H1 (cell line): ENCODE data around the gene ZBTB7B. TPM values are rescaled to one million over a fixed set of nuclear protein-coding genes. Genes with fewer than 3 reads are reported as not detected.

Experiments
- CTCF ChIA-PET: fragments of 300-600 bp; sonication (Branson Sonifier 250); formaldehyde crosslinking; loops from one replicate; lab custom pipeline; 2021; ENCODE audit not compliant: partially characterized antibody; lab: Charles Lee
- POLR2A ChIA-PET: fragments of 300-600 bp; sonication (Branson Sonifier 250); formaldehyde crosslinking; loops from one replicate; lab custom pipeline; 2021; ENCODE audit warnings: inconsistent platforms; ENCODE audit not compliant: partially characterized antibody; lab: Charles Lee
- DNase-seq, 2 experiments: peaks; one replicate each; pipeline versions ENCODE4 v3.0.0 to v3.0.0-alpha.2; 2010 to 2022; ENCODE audit warnings: low spot score in 2 of 2, low read depth in 1 of 2, mixed read lengths in 1 of 2
- FAIRE-seq: peaks from 2 replicates; lab custom pipeline; 2011; peaks lifted over from hg19 to GRCh38; lab: Jason Lieb, UNC
- H2AFZ ChIP-seq: 2 replicates; pipeline ENCODE4 v1.8.1; 2012; ENCODE audit warnings: low read length, inconsistent platforms
- H2AK5ac ChIP-seq: 2 replicates; pipeline ENCODE4 v1.6.1; 2013; ENCODE audit warnings: low read depth, low read length
- H2BK120ac ChIP-seq: replicated peaks from 2 replicates; pipeline ENCODE3; 2013; ENCODE audit warnings: low read depth, low read length, inconsistent platforms
- H2BK12ac ChIP-seq: 2 replicates; pipeline ENCODE4 v1.6.1; 2013; ENCODE audit warnings: low read depth, low read length
- H2BK15ac ChIP-seq: 2 replicates; pipeline ENCODE4 v1.6.1; 2013; ENCODE audit warnings: low read length
- H2BK20ac ChIP-seq: 2 replicates; pipeline ENCODE4 v1.6.1; 2013; ENCODE audit warnings: low read length
- H2BK5ac ChIP-seq: 2 replicates; pipeline ENCODE4 v1.6.1; 2013; ENCODE audit warnings: low read depth, low read length
- H3K14ac ChIP-seq: 2 replicates; pipeline ENCODE4 v1.6.1; 2013; ENCODE audit warnings: inconsistent platforms; ENCODE audit not compliant: insufficient read length
- H3K18ac ChIP-seq: 2 replicates; pipeline ENCODE4 v1.6.1; 2013; ENCODE audit warnings: low read length; ENCODE audit errors: extremely low read depth
- H3K23ac ChIP-seq: 2 replicates; pipeline ENCODE4 v1.6.1; 2013; ENCODE audit warnings: inconsistent platforms; ENCODE audit not compliant: insufficient read length
- H3K23me2 ChIP-seq: 2 replicates; pipeline ENCODE4 v1.6.1; 2013; ENCODE audit warnings: low read depth, low read length
- H3K27ac ChIP-seq: 2 replicates; pipeline ENCODE4 v1.6.1; 2011; ENCODE audit warnings: low read depth, low read length, inconsistent platforms
- H3K27me3 ChIP-seq, 4 experiments: replicated peaks in 1 of 4; 1 replicate in 1 of 4; 2 replicates in 3 of 4; pipeline versions ENCODE4 v1.6.1 to v1.8.1; 2011 to 2013; ENCODE audit warnings: low read length in 3 of 4, mild to moderate bottlenecking in 3 of 4, inconsistent platforms in 2 of 4, mixed read lengths in 2 of 4, moderate library complexity in 1 of 4; ENCODE audit not compliant: control insufficient read depth in 3 of 4, insufficient read depth in 3 of 4; ENCODE audit errors: extremely low read depth in 1 of 4
- H3K36me3 ChIP-seq, 4 experiments: 2 replicates each; pipeline versions ENCODE4 v1.6.1 to v1.8.1; 2011 to 2013; ENCODE audit warnings: mild to moderate bottlenecking in 4 of 4, low read length in 3 of 4, moderate library complexity in 2 of 4, control low read depth in 1 of 4, inconsistent platforms in 1 of 4; ENCODE audit not compliant: insufficient read depth in 4 of 4, control insufficient read depth in 2 of 4
- H3K4ac ChIP-seq: replicated peaks from 2 replicates; pipeline ENCODE3; 2013; ENCODE audit warnings: low read length, low read depth, mixed read lengths, inconsistent platforms; ENCODE audit not compliant: insufficient read length
- H3K4me1 ChIP-seq, 4 experiments: replicated peaks in 1 of 4; 1 replicate in 1 of 4; 2 replicates in 3 of 4; pipeline versions ENCODE4 v1.6.1 to v1.8.1; 2011 to 2013; ENCODE audit warnings: low read length in 3 of 4, inconsistent platforms in 2 of 4, mixed read lengths in 1 of 4; ENCODE audit not compliant: insufficient read depth in 4 of 4, control insufficient read depth in 3 of 4
- H3K4me2 ChIP-seq, 2 experiments: 2 replicates each; pipeline versions ENCODE4 v1.6.1 to v1.8.1; 2011 to 2013; ENCODE audit warnings: low read depth in 2 of 2, low read length in 2 of 2, control low read depth in 1 of 2, inconsistent platforms in 1 of 2, mild to moderate bottlenecking in 1 of 2; ENCODE audit not compliant: insufficient read depth in 1 of 2
- H3K4me3 ChIP-seq, 4 experiments: fragments of 200-600, 300-600 bp in 1 of 4; sonication (generic), shearing (Covaris generic), sonication (Bioruptor Twin) in 1 of 4; 2 replicates each; pipeline versions ENCODE4 v1.5.1 to v1.8.1; 2011 to 2016; ENCODE audit warnings: low read length in 4 of 4, low read depth in 3 of 4, control low read depth in 2 of 4, inconsistent platforms in 2 of 4, mild to moderate bottlenecking in 2 of 4, mixed read lengths in 1 of 4, moderate library complexity in 1 of 4; ENCODE audit not compliant: insufficient read depth in 2 of 4; ENCODE audit errors: extremely low read depth in 1 of 4
- H3K56ac ChIP-seq: replicated peaks from 2 replicates; pipeline ENCODE3; 2013; ENCODE audit warnings: low read depth, mild to moderate bottlenecking, mixed read lengths, low read length, inconsistent platforms; ENCODE audit not compliant: insufficient read length
- H3K79me1 ChIP-seq: 2 replicates; pipeline ENCODE4 v1.6.1; 2013; ENCODE audit warnings: low read depth, low read length, control low read depth
- H3K79me2 ChIP-seq, 2 experiments: 2 replicates each; pipeline versions ENCODE4 v1.6.1 to v1.8.1; 2012 to 2013; ENCODE audit warnings: low read length in 2 of 2, mild to moderate bottlenecking in 2 of 2, inconsistent platforms in 1 of 2; ENCODE audit not compliant: insufficient read depth in 2 of 2, control insufficient read depth in 1 of 2
- H3K9ac ChIP-seq, 4 experiments: replicated peaks in 1 of 4; 1 replicate in 1 of 4; 2 replicates in 3 of 4; pipeline versions ENCODE4 v1.6.1 to v1.8.1; 2011 to 2013; ENCODE audit warnings: low read depth in 3 of 4, low read length in 3 of 4, control low read depth in 2 of 4, mild to moderate bottlenecking in 2 of 4, moderate library complexity in 2 of 4, inconsistent platforms in 1 of 4; ENCODE audit errors: extremely low read depth in 1 of 4
- H3K9me3 ChIP-seq, 2 experiments: 2 replicates each; pipeline versions ENCODE4 v1.6.1 to v1.8.1; 2012 to 2013; ENCODE audit warnings: mild to moderate bottlenecking in 2 of 2, moderate library complexity in 2 of 2, control low read depth in 1 of 2, inconsistent platforms in 1 of 2, low read depth in 1 of 2, low read length in 1 of 2, mixed read lengths in 1 of 2; ENCODE audit not compliant: insufficient read depth in 2 of 2
- H4K20me1 ChIP-seq, 2 experiments: replicated peaks in 1 of 2; 2 replicates each; pipeline versions ENCODE3 to v1.8.1; 2011 to 2013; ENCODE audit warnings: inconsistent platforms in 2 of 2, low read length in 2 of 2, mild to moderate bottlenecking in 1 of 2; ENCODE audit not compliant: insufficient read depth in 2 of 2, control insufficient read depth in 1 of 2
- H4K5ac ChIP-seq: 2 replicates; pipeline ENCODE4 v1.6.1; 2013; ENCODE audit warnings: low read length, low read depth, mixed read lengths, inconsistent platforms; ENCODE audit not compliant: insufficient read length
- H4K8ac ChIP-seq: 2 replicates; pipeline ENCODE4 v1.8.0; 2013; ENCODE audit warnings: mild to moderate bottlenecking, moderate library complexity, low read length, inconsistent platforms; ENCODE audit not compliant: insufficient read depth; ENCODE audit errors: extremely low read depth
- H4K91ac ChIP-seq: replicated peaks from 2 replicates; pipeline ENCODE3; 2013; ENCODE audit warnings: low read length, mixed read lengths, inconsistent platforms; ENCODE audit not compliant: insufficient read length
- HDAC6 ChIP-seq: IDR thresholded peaks from one replicate; pipeline ENCODE4 v1.7.1; 2012; ENCODE audit warnings: low read depth, mild to moderate bottlenecking, inconsistent platforms, low read length, moderate library complexity
- POLR2A ChIP-seq, 2 experiments: IDR thresholded peaks; 1 replicate in 1 of 2; 2 replicates in 1 of 2; pipeline ENCODE4 v1.6.1; 2011; ENCODE audit warnings: low read depth in 2 of 2, low read length in 2 of 2, mild to moderate bottlenecking in 2 of 2; ENCODE audit errors: control extremely low read depth in 1 of 2
- RFX5 ChIP-seq: IDR thresholded peaks from 2 replicates; pipeline ENCODE4 v1.6.1; 2011; ENCODE audit warnings: low read depth, low read length, improper control_type of control experiment, borderline replicate concordance
- SP1 ChIP-seq: IDR thresholded peaks from 2 replicates; pipeline ENCODE4 v1.6.1; 2011; ENCODE audit warnings: low read depth, low read length
- TCF12 ChIP-seq: IDR thresholded peaks from 2 replicates; pipeline ENCODE4 v1.6.1; 2011; ENCODE audit warnings: low read depth, mild to moderate bottlenecking, low read length
- WGBS, 2 experiments: shearing (Covaris generic) in 1 of 2; methylation state at CpG; one replicate each; pipeline versions ENCODE4 v1.1.6 to v1.1.7; 2013 to 2015; ENCODE audit warnings: low lambda C conversion rate in 2 of 2, mixed read lengths in 2 of 2, inconsistent platforms in 1 of 2, low coverage in 1 of 2, missing lambda C conversion rate in 1 of 2; ENCODE audit not compliant: insufficient replicate concordance in 2 of 2, insufficient coverage in 1 of 2, insufficient read length in 1 of 2; ENCODE audit errors: extremely low coverage in 1 of 2, missing lambda C conversion rate in 1 of 2; 5-methylcytosine and 5-hydroxymethylcytosine counted together
- polyA plus RNA-seq, 7 experiments: library from polyadenylated mRNA; depleted of rRNA in 3 of 7; stranded (reverse) in 5 of 7; unstranded in 2 of 7; fragments of >200 nt in 5 of 7; fragments of 200-250 nt in 2 of 7; gene quantifications; 1 replicate in 5 of 7; 2 replicates in 1 of 7; 4 replicates in 1 of 7; pipeline versions ENCODE4 v1.2.1 to v1.2.3, GENCODE V29; 2011 to 2013; ENCODE audit warnings: missing spikeins in 2 of 7, mixed read lengths in 2 of 7
- total RNA-seq: library from RNA; stranded (reverse); fragmentation: NEBNext Ultra II Directional; extraction: Animal tissue kit (Norgen Biotek cat#: 25700); gene quantifications from 2 replicates; pipeline ENCODE4 v1.2.1, GENCODE V29; 2021
- TF ChIP-seq, protein P1 (sequence below): IDR thresholded peaks from 2 replicates; pipeline ENCODE4 v1.6.1; 2011; ENCODE audit warnings: low read length, improper control_type of control experiment

The ZBTB7B gene
- total and polyA plus RNA-seq, 2 of the 8 experiments (the other 6 are each of a cell fraction or from before 2014, with no cell fraction given): 24.5 to 36.9 TPM

DNA sequence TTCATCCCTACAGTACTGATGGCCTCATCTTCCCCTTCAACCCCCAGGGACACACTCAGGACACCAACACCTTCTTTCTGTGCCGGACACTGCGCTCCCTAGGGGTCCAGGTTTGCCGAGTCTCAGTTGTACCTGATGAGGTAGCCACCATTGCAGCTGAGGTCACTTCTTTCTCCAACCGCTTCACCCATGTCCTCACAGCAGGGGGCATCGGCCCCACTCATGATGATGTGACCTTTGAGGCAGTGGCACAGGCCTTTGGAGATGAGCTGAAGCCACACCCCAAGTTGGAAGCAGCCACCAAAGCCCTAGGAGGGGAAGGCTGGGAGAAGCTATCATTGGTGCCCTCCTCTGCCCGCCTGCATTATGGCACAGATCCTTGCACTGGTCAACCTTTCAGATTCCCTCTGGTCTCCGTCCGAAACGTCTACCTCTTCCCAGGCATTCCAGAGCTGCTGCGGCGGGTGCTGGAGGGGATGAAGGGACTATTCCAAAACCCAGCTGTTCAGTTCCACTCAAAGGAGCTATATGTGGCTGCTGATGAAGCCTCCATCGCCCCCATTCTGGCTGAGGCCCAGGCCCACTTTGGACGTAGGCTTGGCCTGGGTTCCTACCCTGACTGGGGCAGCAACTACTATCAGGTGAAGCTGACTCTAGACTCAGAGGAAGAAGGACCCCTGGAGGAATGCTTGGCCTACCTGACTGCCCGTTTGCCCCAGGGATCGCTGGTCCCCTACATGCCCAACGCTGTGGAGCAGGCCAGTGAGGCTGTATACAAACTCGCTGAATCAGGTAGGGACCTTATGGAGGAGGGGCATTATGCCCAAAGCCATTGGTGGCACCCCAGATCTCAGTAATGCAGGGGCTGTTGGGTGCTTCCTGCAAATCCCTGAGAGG is 14.3 kb upstream of the ZBTB7B start:
- Histone ChIP-seq H3K4me1 (peaks cover 0 to 5% (median 2%) of the 10 kb centered on the region in 4 experiments; a peak in 3 of 7 replicates), H3K23ac (no peak overlapping the region), H3K27ac (no peak overlapping the region), H2AK5ac (no peak overlapping the region), H3K4ac (no peak overlapping the region), H3K18ac (no peak overlapping the region), H2BK15ac (no peak overlapping the region), H4K20me1 (peaks cover 15 to 22% of the 10 kb centered on the region in 2 experiments), H3K4me2 (no peak overlapping the region), H3K36me3 (peaks cover 13 to 47% (median 35%) of the 10 kb centered on the region in 4 experiments), H2BK5ac (no peak overlapping the region), H3K9me3 (no peaks in the 10 kb centered on the region), H3K14ac (no peak overlapping the region), H2BK20ac (0 out of 2 replicates have a peak overlapping the region, but pooled peaks have one; percentile 48), H3K9ac (no peak overlapping the region), H3K56ac (no peak overlapping the region), H4K91ac (no peak overlapping the region), H3K23me2 (peaks cover 4% of the 10 kb centered on the region), H3K27me3 (no peaks in the 10 kb centered on the region), H4K8ac (no peak overlapping the region), H2BK12ac (no peak overlapping the region), H2AFZ (no peak overlapping the region), H3K79me1 (peaks cover 6% of the 10 kb centered on the region; the same call in 1 of the 2 replicates), H4K5ac (no peak overlapping the region), H2BK120ac (no peak overlapping the region), H3K4me3 (no peak overlapping the region), H3K79me2 (peaks cover 4 to 50% of the 10 kb centered on the region in 2 experiments)
- CTCF ChIA-PET: interaction anchor here (0.6 to 20.6 kb wide), 16 partner anchors 8 to 150 kb away, joined by 3 to 334 read pairs (median 4); partner anchors contain the start of genes LENEP, PBXIP1 and PYGO2
- POLR2A ChIA-PET: interaction anchor here (1.2 to 42.8 kb wide), 5 partner anchors 7 to 81 kb away, joined by 3 to 702 read pairs (median 662); partner anchors contain the start of genes CKS1B, FLAD1, LENEP and PBXIP1
- WGBS, 2 experiments: 92% methylated on average over 17 of the region's 17 CpGs; no CpG with 5 or more reads in 1 of the 2 experiments
- no peak for FAIRE-seq
- TF ChIP-seq RFX5 (no peak), TCF12 (no peak), HDAC6 (no peak), SP1 (no peak), POLR2A (IDR thresholded peaks at IDR 0.05; ENCODE audit: control extremely low read depth in 1 of 2, low read depth in 2 of 2, low read length in 2 of 2) (peak in 1 of 2 experiments; percentile 4; a peak in 1 of 3 replicates)
- TF ChIP-seq, protein P1, sequence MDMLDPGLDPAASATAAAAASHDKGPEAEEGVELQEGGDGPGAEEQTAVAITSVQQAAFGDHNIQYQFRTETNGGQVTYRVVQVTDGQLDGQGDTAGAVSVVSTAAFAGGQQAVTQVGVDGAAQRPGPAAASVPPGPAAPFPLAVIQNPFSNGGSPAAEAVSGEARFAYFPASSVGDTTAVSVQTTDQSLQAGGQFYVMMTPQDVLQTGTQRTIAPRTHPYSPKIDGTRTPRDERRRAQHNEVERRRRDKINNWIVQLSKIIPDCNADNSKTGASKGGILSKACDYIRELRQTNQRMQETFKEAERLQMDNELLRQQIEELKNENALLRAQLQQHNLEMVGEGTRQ: no peak
- DNase-seq: no peak
